GM12878 (cell line): Measurements from ENCODE around the gene GJA9. TPM values are rescaled to one million over a fixed set of nuclear protein-coding genes. Genes with fewer than 3 reads are reported as not detected.

Source experiments
- ATAC-seq: fragments of 200-7000 bp; cut with Tn5 transposase; 3 replicates; pipeline ENCODE4 v1.9.1; 2020; ENCODE audit warnings: mild to moderate bottlenecking, moderate library complexity
- BruUV-seq: library from RNA; stranded (reverse); fragments of 400-500 nt; replicated peaks from 2 replicates; lab custom pipeline; 2021; lab: Mats Ljungman, UMichigan
- CTCF ChIA-PET: fragments of 300-600 bp; sonication (Branson Sonifier 250); formaldehyde crosslinking; extraction: SDS; loops from one replicate; lab custom pipeline; 2021; ENCODE audit warnings: inconsistent platforms; lab: Yijun Ruan, JAX
- POLR2A ChIA-PET: fragments of 350-600 bp; formaldehyde crosslinking; extraction: SDS; loops from one replicate; lab custom pipeline; 2021; ENCODE audit warnings: inconsistent platforms; lab: Charles Lee
- RAD21 ChIA-PET: fragments of 300-600 bp; sonication (Branson Sonifier 250); formaldehyde crosslinking; loops from one replicate; lab custom pipeline; 2023; ENCODE audit warnings: antibody characterized with exemption; ENCODE audit not compliant: unreplicated experiment; lab: Charles Lee
- SMC1A ChIA-PET: fragments of 300-600 bp; sonication (Branson Sonifier 250); formaldehyde crosslinking; loops from one replicate; lab custom pipeline; 2023; ENCODE audit not compliant: unreplicated experiment, uncharacterized antibody; lab: Charles Lee
- DNase-seq: peaks from one replicate; pipeline ENCODE4 v3.0.0-alpha.2; 2011; ENCODE audit warnings: low read depth, low spot score
- FAIRE-seq: peaks from 3 replicates; lab custom pipeline; 2011; peaks lifted over from hg19 to GRCh38; lab: Jason Lieb, UNC
- H2AFZ ChIP-seq: 2 replicates; pipeline ENCODE4 v1.6.0; 2011; ENCODE audit warnings: low read depth, low read length, control low read depth; ENCODE audit not compliant: control insufficient read depth
- H3K27ac ChIP-seq: 2 replicates; pipeline ENCODE4 v1.5.1; 2011; ENCODE audit warnings: control low read depth; ENCODE audit not compliant: control insufficient read depth, insufficient read depth
- H3K27me3 ChIP-seq, 2 experiments: replicated peaks in 1 of 2; 2 replicates each; pipeline versions ENCODE4 v1.6.0 to v1.6.1; 2011; ENCODE audit warnings: low read length in 1 of 2; ENCODE audit not compliant: control insufficient read depth in 2 of 2, insufficient read depth in 2 of 2
- H3K36me3 ChIP-seq, 2 experiments: 2 replicates each; pipeline ENCODE4 v1.5.1; 2011; ENCODE audit warnings: low read length in 1 of 2; ENCODE audit not compliant: control insufficient read depth in 2 of 2, insufficient read depth in 2 of 2
- H3K4me1 ChIP-seq: 2 replicates; pipeline ENCODE4 v1.6.1; 2011; ENCODE audit warnings: mild to moderate bottlenecking, low read length, moderate library complexity, mixed read lengths; ENCODE audit not compliant: control insufficient read depth, insufficient read depth
- H3K4me2 ChIP-seq: 2 replicates; pipeline ENCODE4 v1.6.0; 2011; ENCODE audit warnings: control low read depth; ENCODE audit not compliant: control insufficient read depth, insufficient read depth
- H3K4me3 ChIP-seq: fragments of 200-600 bp; sonication (generic); 2 replicates; pipeline ENCODE4 v1.5.1; 2016
- H3K79me2 ChIP-seq: 2 replicates; pipeline ENCODE4 v1.6.0; 2011; ENCODE audit warnings: low read length; ENCODE audit not compliant: control insufficient read depth, insufficient read depth
- H3K9ac ChIP-seq: 2 replicates; pipeline ENCODE4 v1.8.0; 2011; ENCODE audit warnings: low read length, control low read depth, mixed read lengths; ENCODE audit not compliant: control insufficient read depth, insufficient read depth
- H3K9me3 ChIP-seq: replicated peaks from 3 replicates; pipeline ENCODE4 v1.5.1; 2011; ENCODE audit warnings: mild to moderate bottlenecking, low read length; ENCODE audit not compliant: control insufficient read depth, insufficient read depth
- H4K20me1 ChIP-seq: 2 replicates; pipeline ENCODE4 v1.6.0; 2011; ENCODE audit not compliant: control insufficient read depth, insufficient read depth
- EP300 ChIP-seq, 2 experiments: fragments of 150-350 bp in 1 of 2; IDR thresholded peaks; 2 replicates each; pipeline ENCODE4 v1.6.1; 2011 to 2012; ENCODE audit warnings: low read depth in 2 of 2, low read length in 2 of 2, borderline replicate concordance in 1 of 2, improper control_type of control experiment in 1 of 2, inconsistent platforms in 1 of 2; ENCODE audit not compliant: control insufficient read depth in 1 of 2
- JUND ChIP-seq: IDR thresholded peaks from 2 replicates; pipeline ENCODE4 v1.6.1; 2012; ENCODE audit warnings: low read depth, mild to moderate bottlenecking, low read length, improper control_type of control experiment, moderate library complexity
- LARP7 ChIP-seq: fragments of 450-650 bp; IDR thresholded peaks from 2 replicates; pipeline ENCODE4 v1.6.1; 2017; ENCODE audit warnings: mild to moderate bottlenecking
- SMARCA5 ChIP-seq: fragments of 450-650 bp; IDR thresholded peaks from 2 replicates; pipeline ENCODE4 v1.6.1; 2017; ENCODE audit warnings: mild to moderate bottlenecking
- SRF ChIP-seq, 2 experiments: IDR thresholded peaks; 2 replicates each; pipeline ENCODE4 v1.6.1; 2011; ENCODE audit warnings: low read depth in 2 of 2, low read length in 2 of 2, mild to moderate bottlenecking in 1 of 2, moderate library complexity in 1 of 2
- ZBTB33 ChIP-seq: fragments of 450-650 bp; IDR thresholded peaks from 2 replicates; pipeline ENCODE4 v1.6.1; 2017; ENCODE audit warnings: mild to moderate bottlenecking
- WGBS: methylation state at CpG from one replicate; pipeline ENCODE4 v1.1.6; 2016; ENCODE audit warnings: low lambda C conversion rate; ENCODE audit not compliant: insufficient replicate concordance, insufficient coverage; ENCODE audit errors: missing lambda C conversion rate; 5-methylcytosine and 5-hydroxymethylcytosine counted together
- in situ Hi-C: fragments of 300-500 bp; cut with MboI; formaldehyde crosslinking; loops from 9 replicates; pipeline ENCODE4 v1.14.3; 2018; ENCODE audit warnings: mixed read lengths
- intact Hi-C: fragments of 100-400 bp; cut with micrococcal nuclease; formaldehyde crosslinking; loops from one replicate; pipeline ENCODE4 v1.14.2; 2022; ENCODE audit not compliant: unreplicated experiment
- polyA plus RNA-seq, 11 experiments: library from polyadenylated mRNA; depleted of rRNA in 4 of 11; unstranded in 6 of 11; stranded (reverse) in 5 of 11; fragments of >200 nt; fragmentation: Nextera tagmentation in 4 of 11; fragmentation: Illumina TruSeq in 1 of 11; extraction: Ambion mirVana in 4 of 11; extraction: Trizol in 1 of 11; gene quantifications; 1 replicate in 1 of 11; 2 replicates in 10 of 11; pipeline versions ENCODE4 v1.2.1 to v1.2.3, GENCODE V29; 2011 to 2016; ENCODE audit warnings: inconsistent platforms in 2 of 11, missing spikeins in 2 of 11, low read depth in 1 of 11
- total RNA-seq, 4 experiments: library from RNA; depleted of rRNA in 3 of 4; stranded (reverse); fragments of >200 nt in 3 of 4; fragmentation: Illumina TruSeq in 1 of 4; extraction: Trizol in 1 of 4; gene quantifications; 2 replicates each; pipeline versions ENCODE4 v1.2.1 to v1.2.3, GENCODE V29; 2013 to 2021

Gene GJA9
- total and polyA plus RNA-seq, 10 of the 15 experiments (the other 5 are each of a cell fraction or from before 2014, with no cell fraction given) = 0.13 TPM; not detected in 9

GRCh38 chr1:38865112-38865715, 16.2 kb downstream of the GJA9 start (continued):
- no peak for TF ChIP-seq SMARCA5
- no peak for TF ChIP-seq JUND
- TF ChIP-seq, all 136 proteins: peak for 0

- ChIA-PET SMC1A (interaction anchor here (2.7 kb wide), 1 partner anchor 11 kb away, joined by 11 read pairs; no protein-coding TSS in a partner anchor), RAD21 (interaction anchor here (1.6 kb wide), 1 partner anchor 165 kb away, joined by 5 read pairs; the partner anchor contains the start of gene NDUFS5), POLR2A (interaction anchor here (0.8 to 1.2 kb wide), 2 partner anchors 11 to 14 kb away, joined by 7 to 10 read pairs; no protein-coding TSS in a partner anchor), CTCF (interaction anchor here (1.1 kb wide), 1 partner anchor 12 kb away, joined by 4 read pairs; the partner anchor contains the start of gene MYCBP)
- Histone ChIP-seq H3K9me3 (no peaks in the 10 kb centered on the region), H3K27me3 (no peaks in the 10 kb centered on the region), H3K4me1 (peaks cover 8% of the 10 kb centered on the region; the same call in 1 of the 2 replicates), H4K20me1 (no peaks in the 10 kb centered on the region), H3K4me2 (peak overlapping the region; percentile 77), H3K9ac (peak overlapping the region; percentile 81), H3K4me3 (peak overlapping the region; percentile 95), H3K79me2 (peaks cover 29% of the 10 kb centered on the region), H3K36me3 (0 out of 4 replicates have a peak, but pooled peaks cover 0 to 3% of the 10 kb centered on the region in 2 experiments), H3K27ac (peak overlapping the region; percentile 38; the same call in 1 of the 2 replicates), H2AFZ (peak overlapping the region; percentile 97)
- FAIRE-seq (no peak), ATAC-seq (no peak), DNase-seq (no peak)
- in situ Hi-C loops = no loop called here
- BruUV-seq = TSS peak; percentile 74
- no peak for TF ChIP-seq SRF (IDR thresholded peaks at IDR 0.05; ENCODE audit: low read depth in 2 of 2, low read length in 2 of 2)
- TF ChIP-seq ZBTB33 = no peak
- no peak for TF ChIP-seq EP300 (IDR thresholded peaks at IDR 0.05; ENCODE audit: borderline replicate concordance in 1 of 2, control insufficient read depth in 1 of 2, low read depth in 2 of 2, low read length in 2 of 2)
- TF ChIP-seq LARP7 = no peak
- intact Hi-C loops = no loop called here
- 10% methylated on average over 6 of the region's 6 CpGs for WGBS
Observed at GRCh38 chr1:38860454-38860795, 21.0 kb downstream of the GJA9 start.
